Measurements from ENCODE around the gene HPSE2. TPM values are rescaled to one million over a fixed set of nuclear protein-coding genes. Genes with fewer than 3 reads are reported as not detected.

Gene HPSE2
- total and polyA plus RNA-seq, 2 of the 13 experiments (the other 11 are each of a cell fraction or from before 2014, with no cell fraction given), result 0.01 TPM; not detected in 1

GRCh38 chr10:99007457-99007856, 228.2 kb downstream of the HPSE2 start:
- in situ Hi-C loops (cut with HindIII; ENCODE audit: extremely low pct_ligation_motif_present, low pct_unique_long_range_greater_than_20kb) (no loop called here), intact Hi-C loops (cut with micrococcal nuclease; ENCODE audit: unreplicated experiment) (no loop called here)
- TF ChIP-seq ZNF839 (CRISPR knock-in tag; IDR thresholded peaks at IDR 0.05; ENCODE audit: borderline replicate concordance), result no peak
- TF ChIP-seq ZFAT (CRISPR knock-in tag; conservative IDR thresholded peaks at IDR 0.05), result no peak
- TF ChIP-seq PAWR (CRISPR knock-in tag; IDR thresholded peaks at IDR 0.05; ENCODE audit: borderline replicate concordance), result no peak
- no peak for TF ChIP-seq MEIS2 (CRISPR knock-in tag; IDR thresholded peaks at IDR 0.05)
- no peak for TF ChIP-seq ZNF18 (CRISPR knock-in tag; IDR thresholded peaks at IDR 0.05; ENCODE audit: insufficient replicate concordance)
- TF ChIP-seq KDM5B (CRISPR knock-in tag; IDR thresholded peaks at IDR 0.05; ENCODE audit: borderline replicate concordance), result no peak
- TF ChIP-seq CEBPZ (IDR thresholded peaks at IDR 0.05; ENCODE audit: low read length), result no peak
- TF ChIP-seq RARA (CRISPR knock-in tag; IDR thresholded peaks at IDR 0.05), result no peak
- no peak for TF ChIP-seq ZNF790 (CRISPR knock-in tag; IDR thresholded peaks at IDR 0.05; ENCODE audit: borderline replicate concordance)
- TF ChIP-seq TRIM24 (CRISPR knock-in tag; IDR thresholded peaks at IDR 0.05), result no peak
- TF ChIP-seq ZNF572 (CRISPR knock-in tag; IDR thresholded peaks at IDR 0.05), result no peak
- ChIA-PET CTCF (ENCODE audit: low intra/inter-chr PET ratio, low total read pairs) (no interaction called here), POLR2A (no interaction called here)
- H3K27ac ChIP-seq (ENCODE audit: extremely low read length, insufficient read depth, low read length), result no peak overlapping the region
- H3K36me3 ChIP-seq (replicated peaks in 1 of 2; ENCODE audit: control insufficient read depth in 1 of 2, insufficient read depth in 2 of 2, low read length in 2 of 2), result no peaks in the 10 kb centered on the region
- no peak overlapping the region for H2AFZ ChIP-seq (ENCODE audit: low read length)
- no peak for DNase-seq (ENCODE audit: low spot score)
- ATAC-seq, result no peak
- H3K4me1 ChIP-seq (ENCODE audit: insufficient read depth, low read length), result no peaks in the 10 kb centered on the region
- H3K4me2 ChIP-seq (ENCODE audit: low read depth, low read length), result no peak overlapping the region
- no peaks in the 10 kb centered on the region for H3K27me3 ChIP-seq (ENCODE audit: control insufficient read depth in 1 of 2, insufficient read depth in 2 of 2, low read length in 2 of 2)
- no TSS peak for BruUV-seq (replicated peaks)
- H4K20me1 ChIP-seq (ENCODE audit: insufficient read depth, low read length), result no peaks in the 10 kb centered on the region
- H3K9me3 ChIP-seq (ENCODE audit: low read length), result peaks cover 27% of the 10 kb centered on the region
- FAIRE-seq, result no peak
- H3K4me3 ChIP-seq (replicated peaks in 1 of 3; ENCODE audit: insufficient read depth in 1 of 3, low read depth in 2 of 3, low read length in 3 of 3), result no peak overlapping the region
- H3K9ac ChIP-seq (ENCODE audit: insufficient read depth, low read depth, low read length), result no peak overlapping the region
- H3K79me2 ChIP-seq (ENCODE audit: insufficient read depth, low read length), result no peaks in the 10 kb centered on the region
